Activated CD8-positive, alpha-beta memory T cell treated with anti-CD3 and anti-CD28 coated beads, Interleukin-2, amount 10 ng/mL, durations not matched to agents 7 days and 5 days (primary cell): ENCODE measurements around the gene PADI1. TPM values are rescaled to one million over a fixed set of nuclear protein-coding genes. Genes with fewer than 3 reads are reported as not detected.

ENCODE experiments used
- ATAC-seq: fragments of 150-1000 bp; cut with Tn5 transposase; one replicate; pipeline ENCODE4 v1.10.0; 2021; ENCODE audit warnings: moderate library complexity
- CTCF ChIA-PET: fragments of 350-600 bp; sonication (Branson Sonifier 250); formaldehyde crosslinking; loops from one replicate; lab custom pipeline; 2021; ENCODE audit warnings: antibody characterized with exemption; lab: Charles Lee
- DNase-seq: peaks from one replicate; pipeline ENCODE4 v3.0.0-alpha.2; 2020
- H3K27ac Mint-ChIP-seq: one replicate; pipeline ENCODE4 v1.8.0; 2021; ENCODE audit warnings: mild to moderate bottlenecking, mixed read lengths
- H3K27me3 Mint-ChIP-seq: one replicate; pipeline ENCODE4 v1.8.0; 2021; ENCODE audit warnings: mixed read lengths
- H3K36me3 Mint-ChIP-seq: one replicate; pipeline ENCODE4 v1.8.0; 2021; ENCODE audit warnings: mild to moderate bottlenecking, mixed read lengths
- H3K4me1 Mint-ChIP-seq: one replicate; pipeline ENCODE4 v1.8.0; 2021; ENCODE audit warnings: mixed read lengths
- H3K4me3 Mint-ChIP-seq: one replicate; pipeline ENCODE4 v1.8.0; 2021; ENCODE audit warnings: mild to moderate bottlenecking, moderate library complexity, mixed read lengths
- H3K9me3 Mint-ChIP-seq: one replicate; pipeline ENCODE4 v1.8.0; 2022; ENCODE audit warnings: low read depth, mixed read lengths
- total RNA-seq, 2 experiments: library from RNA; stranded (reverse); gene quantifications; one replicate each; pipeline ENCODE4 v1.2.3, GENCODE V29; 2021

Gene PADI1, protein sequence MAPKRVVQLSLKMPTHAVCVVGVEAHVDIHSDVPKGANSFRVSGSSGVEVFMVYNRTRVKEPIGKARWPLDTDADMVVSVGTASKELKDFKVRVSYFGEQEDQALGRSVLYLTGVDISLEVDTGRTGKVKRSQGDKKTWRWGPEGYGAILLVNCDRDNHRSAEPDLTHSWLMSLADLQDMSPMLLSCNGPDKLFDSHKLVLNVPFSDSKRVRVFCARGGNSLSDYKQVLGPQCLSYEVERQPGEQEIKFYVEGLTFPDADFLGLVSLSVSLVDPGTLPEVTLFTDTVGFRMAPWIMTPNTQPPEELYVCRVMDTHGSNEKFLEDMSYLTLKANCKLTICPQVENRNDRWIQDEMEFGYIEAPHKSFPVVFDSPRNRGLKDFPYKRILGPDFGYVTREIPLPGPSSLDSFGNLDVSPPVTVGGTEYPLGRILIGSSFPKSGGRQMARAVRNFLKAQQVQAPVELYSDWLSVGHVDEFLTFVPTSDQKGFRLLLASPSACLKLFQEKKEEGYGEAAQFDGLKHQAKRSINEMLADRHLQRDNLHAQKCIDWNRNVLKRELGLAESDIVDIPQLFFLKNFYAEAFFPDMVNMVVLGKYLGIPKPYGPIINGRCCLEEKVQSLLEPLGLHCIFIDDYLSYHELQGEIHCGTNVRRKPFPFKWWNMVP
- not detected for total RNA-seq

DNA sequence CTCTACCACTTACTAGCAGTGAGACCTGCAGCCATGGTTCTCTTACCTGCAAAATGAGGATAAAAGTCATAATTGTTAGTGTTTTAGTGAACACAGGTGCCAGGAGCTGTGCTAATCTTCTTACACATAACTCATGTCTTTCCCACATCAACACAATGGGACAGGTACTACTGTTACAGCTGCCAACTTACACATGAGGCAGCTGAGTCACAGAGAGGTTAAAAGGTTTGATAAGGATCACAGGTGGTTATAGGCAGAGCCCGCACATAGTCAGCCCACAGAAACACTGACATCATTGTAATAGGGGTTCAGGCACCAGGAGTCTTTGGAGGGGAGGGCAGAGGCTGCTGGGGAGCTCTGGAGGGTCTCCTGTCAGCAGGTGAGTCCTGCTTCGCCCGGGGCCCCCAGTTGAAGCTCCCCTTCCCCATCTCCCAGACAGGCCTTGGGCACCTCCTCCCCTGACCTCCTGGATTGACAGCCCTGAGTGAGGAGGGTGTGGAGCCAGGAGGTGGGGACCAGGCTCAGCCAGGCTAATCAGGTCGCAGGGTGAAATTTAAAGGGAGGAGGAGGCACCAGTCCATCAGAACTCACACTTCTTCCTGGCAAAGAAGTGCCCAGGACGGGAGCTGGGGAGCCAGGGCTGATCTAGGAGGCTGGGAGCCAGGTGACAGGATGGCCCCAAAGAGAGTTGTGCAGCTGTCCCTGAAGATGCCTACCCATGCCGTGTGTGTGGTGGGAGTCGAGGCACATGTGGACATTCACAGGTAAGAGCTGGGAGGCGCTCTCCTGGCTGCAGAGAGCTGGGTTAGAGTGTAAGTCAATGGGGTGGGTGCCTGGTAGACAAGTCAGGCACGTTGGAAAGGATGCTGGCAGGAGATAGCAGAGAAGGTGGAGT is at the start of gene PADI1:
PADI1 (plus strand) TSS at position 583 of the 895 bp plus-strand sequence; CDS start at position 673, 90 bp downstream.
- ATAC-seq (no peak), DNase-seq (no peak)
- H3K4me1 Mint-ChIP-seq, result peaks cover 54% of the 10 kb centered on the region
- H3K9me3 Mint-ChIP-seq, result no peaks in the 10 kb centered on the region
- H3K27me3 Mint-ChIP-seq, result peaks cover 20% of the 10 kb centered on the region
- H3K36me3 Mint-ChIP-seq, result no peaks in the 10 kb centered on the region
- H3K27ac Mint-ChIP-seq, result no peak within 1 kb of the TSS
- CTCF ChIA-PET, result interaction anchor here (1.1 kb wide), 1 partner anchor 8 kb away, joined by 3 read pairs; no protein-coding TSS in a partner anchor
- no peak within 1 kb of the TSS for H3K4me3 Mint-ChIP-seq

DNA sequence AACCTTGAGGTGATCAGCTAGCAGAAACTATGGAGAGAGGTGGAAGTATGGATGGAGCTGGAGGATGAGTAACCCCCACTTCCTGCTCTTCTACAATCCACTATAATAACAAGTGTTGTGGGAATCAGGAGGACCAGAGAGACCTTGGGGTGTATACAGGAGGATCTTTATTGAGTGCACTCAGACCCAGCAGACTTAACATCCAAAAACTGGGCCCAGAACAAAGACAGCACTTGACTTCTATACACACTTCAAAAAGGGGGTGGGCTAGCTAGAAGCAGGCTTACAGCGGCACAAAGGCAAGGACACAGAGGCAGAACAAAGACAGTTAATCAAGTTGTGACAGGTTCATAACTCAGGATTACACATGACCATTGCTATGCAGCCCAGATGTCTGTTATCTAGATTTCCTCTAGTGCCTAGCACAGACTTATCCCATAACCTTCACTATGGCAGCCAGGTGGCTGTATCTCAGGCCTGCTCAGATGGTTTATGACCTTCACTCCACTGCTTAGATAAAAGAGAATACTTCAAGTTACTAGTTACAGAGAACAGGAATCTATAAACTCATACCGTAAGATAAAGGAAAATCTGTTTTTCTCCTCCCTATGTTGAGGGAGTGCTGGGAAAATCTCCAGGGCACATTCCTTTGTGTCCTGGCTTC is 49.5 kb upstream of the PADI1 start:
- Mint-ChIP-seq H3K27me3 (peaks cover 16% of the 10 kb centered on the region), H3K4me1 (peaks cover 2% of the 10 kb centered on the region), H3K27ac (no peak overlapping the region), H3K9me3 (peaks cover 17% of the 10 kb centered on the region), H3K4me3 (no peak overlapping the region), H3K36me3 (no peaks in the 10 kb centered on the region)
- ATAC-seq (no peak), DNase-seq (no peak)
- CTCF ChIA-PET, result no interaction called here

DNA sequence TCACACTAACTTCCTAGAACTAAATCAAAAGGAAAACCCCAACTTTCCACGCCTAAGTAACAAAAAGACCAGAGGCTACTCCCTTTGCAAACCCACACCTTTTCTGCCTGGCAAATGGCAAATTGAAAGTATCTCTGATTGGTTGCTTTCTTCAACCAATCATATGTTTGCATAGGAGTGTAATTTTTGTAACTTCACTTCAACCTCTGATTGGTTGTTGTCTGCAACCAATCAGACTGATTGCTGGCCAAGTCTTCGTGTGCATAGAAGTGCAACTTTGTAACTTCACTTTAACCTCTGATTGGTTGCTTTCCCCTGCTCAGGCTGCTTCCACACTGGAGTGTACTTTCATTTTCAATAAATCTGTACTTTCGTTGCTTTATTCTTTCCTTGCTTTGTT is 48.8 kb upstream of the PADI1 start:
- Mint-ChIP-seq H3K36me3 (no peaks in the 10 kb centered on the region), H3K27ac (no peak overlapping the region), H3K27me3 (peaks cover 12% of the 10 kb centered on the region), H3K4me1 (peaks cover 2% of the 10 kb centered on the region), H3K9me3 (peaks cover 15% of the 10 kb centered on the region), H3K4me3 (no peak overlapping the region)
- ATAC-seq (peak; percentile 61), DNase-seq (no peak)
- CTCF ChIA-PET, result no interaction called here

DNA sequence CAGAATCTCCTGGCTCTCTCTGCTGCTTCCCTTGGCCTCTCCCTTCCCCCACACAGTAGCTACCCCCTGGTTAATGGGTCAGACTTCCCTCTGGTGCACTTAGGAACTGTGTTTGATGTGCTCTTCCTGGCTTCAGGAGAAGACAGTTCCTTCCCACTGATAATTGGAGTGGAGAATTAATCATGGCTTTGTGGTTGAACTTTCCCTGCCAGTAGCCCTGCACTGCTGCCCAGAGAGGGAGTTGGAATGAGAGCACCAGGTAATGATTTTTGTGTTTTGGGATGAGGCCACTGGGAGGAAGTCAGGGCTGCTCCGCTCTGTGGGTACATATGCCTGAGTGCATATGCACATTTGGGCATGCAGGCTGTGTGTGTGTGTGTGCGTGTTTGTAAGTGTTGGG is 46.0 kb upstream of the PADI1 start:
- Mint-ChIP-seq H3K36me3 (no peaks in the 10 kb centered on the region), H3K4me3 (no peak overlapping the region), H3K27ac (no peak overlapping the region), H3K9me3 (peaks cover 13% of the 10 kb centered on the region), H3K27me3 (no peaks in the 10 kb centered on the region), H3K4me1 (peaks cover 6% of the 10 kb centered on the region)
- CTCF ChIA-PET, result no interaction called here
- DNase-seq, result no peak
- no peak for ATAC-seq

DNA sequence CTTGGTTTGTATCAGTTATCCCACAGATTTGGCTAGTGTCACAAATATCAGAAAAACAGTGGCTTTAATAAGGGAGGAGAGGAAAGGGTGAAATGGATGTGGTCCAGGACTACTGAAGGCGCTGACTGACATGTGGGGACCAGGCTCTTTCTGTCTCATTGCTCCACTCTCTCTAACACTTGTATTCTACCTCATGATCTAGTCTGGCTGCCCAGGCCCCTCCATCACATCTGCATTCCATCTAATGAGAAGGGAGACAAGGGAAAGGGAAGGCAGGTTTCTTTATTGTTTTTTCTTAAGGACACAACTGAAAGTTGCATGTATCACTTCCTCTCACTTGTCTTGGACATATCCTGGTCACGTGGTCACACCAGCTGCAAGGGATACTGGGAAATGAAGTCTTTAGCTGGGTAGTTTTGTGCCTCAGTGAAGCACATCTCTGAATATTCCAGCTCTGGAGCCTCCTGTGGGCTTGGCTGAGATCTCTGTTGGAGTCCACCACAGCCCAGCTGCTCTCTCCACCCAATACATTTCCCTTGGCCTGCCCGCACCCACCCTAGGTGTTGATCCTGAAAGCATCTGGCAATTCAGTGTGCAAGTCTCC is 43.7 kb upstream of the PADI1 start:
- ATAC-seq, result no peak
- CTCF ChIA-PET, result no interaction called here

DNA sequence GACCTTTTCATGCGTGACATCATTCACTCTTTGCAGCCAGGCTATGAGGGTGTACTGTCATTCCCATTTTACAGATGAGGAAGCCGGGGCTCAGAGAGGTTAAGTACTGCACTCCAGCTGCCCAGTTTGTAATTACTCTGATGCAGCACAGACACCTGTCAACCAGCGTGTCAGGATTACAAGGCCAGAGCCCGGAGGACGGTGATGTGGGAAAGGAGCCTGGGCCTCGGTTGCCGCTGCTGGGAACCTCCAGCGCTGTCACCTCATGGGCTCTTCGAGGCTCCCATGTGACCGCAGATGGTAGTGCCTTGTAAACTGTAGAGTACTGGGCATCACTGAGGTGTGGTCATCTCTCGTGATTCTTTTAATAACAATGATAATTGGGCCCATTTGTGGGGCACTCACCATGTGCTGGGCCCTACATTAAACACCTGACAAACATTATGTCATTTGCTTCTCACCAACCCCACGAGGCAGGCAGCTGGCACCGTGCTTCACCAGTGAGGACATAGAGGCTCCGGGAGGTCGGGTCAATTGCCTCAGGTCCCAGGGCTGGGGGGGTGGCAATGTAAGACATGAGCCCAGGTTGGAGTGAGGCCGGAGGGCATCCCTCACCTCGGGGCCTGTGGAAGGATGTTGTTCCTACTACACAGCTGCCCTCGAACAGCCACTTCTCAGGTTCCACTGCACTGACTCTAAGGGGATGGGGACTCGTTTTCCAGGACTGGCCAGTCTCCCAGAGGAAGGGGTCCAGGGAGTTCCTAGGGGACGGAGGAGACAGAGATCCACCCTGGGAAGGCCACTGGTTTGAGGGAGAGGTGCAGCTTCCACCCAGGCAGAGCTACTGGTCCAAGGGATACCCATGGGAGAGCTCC is 42.8 kb upstream of the PADI1 start:
- Mint-ChIP-seq H3K4me1 (peaks cover 3% of the 10 kb centered on the region), H3K9me3 (no peaks in the 10 kb centered on the region), H3K4me3 (no peak overlapping the region), H3K27ac (no peak overlapping the region), H3K27me3 (no peaks in the 10 kb centered on the region), H3K36me3 (no peaks in the 10 kb centered on the region)
- CTCF ChIA-PET, result no interaction called here
- ATAC-seq (no peak), DNase-seq (no peak)

More for the DNA sequence above, 43.7 kb upstream of the PADI1 start:
- peaks cover 5% of the 10 kb centered on the region for H3K4me1 Mint-ChIP-seq
- H3K27ac Mint-ChIP-seq, result no peak overlapping the region
- H3K4me3 Mint-ChIP-seq, result no peak overlapping the region
- no peaks in the 10 kb centered on the region for H3K27me3 Mint-ChIP-seq
- H3K36me3 Mint-ChIP-seq, result no peaks in the 10 kb centered on the region
- peak; percentile 45 for DNase-seq
- peaks cover 2% of the 10 kb centered on the region for H3K9me3 Mint-ChIP-seq

DNA sequence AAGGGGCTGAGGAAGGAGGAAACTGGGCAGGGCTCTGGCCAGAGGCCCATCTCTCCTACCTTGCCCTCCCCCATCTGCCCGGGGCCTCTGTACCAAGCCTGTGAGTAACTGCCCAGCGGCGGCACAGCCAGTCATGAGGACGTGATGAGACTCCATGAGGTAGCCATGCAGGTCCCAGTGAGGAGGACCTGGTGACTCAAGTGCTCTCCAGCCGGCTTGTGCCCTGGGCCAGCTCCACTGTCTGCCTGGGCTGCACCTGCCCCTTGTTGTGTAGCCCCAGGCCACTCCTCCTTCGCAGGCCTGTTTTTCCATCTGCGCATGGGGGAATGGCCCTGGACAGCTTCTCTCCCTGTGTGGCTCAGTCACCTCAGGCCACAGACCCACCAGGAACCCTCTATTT is 42.0 kb upstream of the PADI1 start:
- CTCF ChIA-PET, result no interaction called here
- peaks cover 3% of the 10 kb centered on the region for H3K4me1 Mint-ChIP-seq
- H3K27me3 Mint-ChIP-seq, result no peaks in the 10 kb centered on the region
- no peak overlapping the region for H3K4me3 Mint-ChIP-seq
- no peak for DNase-seq
- no peaks in the 10 kb centered on the region for H3K9me3 Mint-ChIP-seq
- no peak overlapping the region for H3K27ac Mint-ChIP-seq
- no peaks in the 10 kb centered on the region for H3K36me3 Mint-ChIP-seq
- no peak for ATAC-seq

DNA sequence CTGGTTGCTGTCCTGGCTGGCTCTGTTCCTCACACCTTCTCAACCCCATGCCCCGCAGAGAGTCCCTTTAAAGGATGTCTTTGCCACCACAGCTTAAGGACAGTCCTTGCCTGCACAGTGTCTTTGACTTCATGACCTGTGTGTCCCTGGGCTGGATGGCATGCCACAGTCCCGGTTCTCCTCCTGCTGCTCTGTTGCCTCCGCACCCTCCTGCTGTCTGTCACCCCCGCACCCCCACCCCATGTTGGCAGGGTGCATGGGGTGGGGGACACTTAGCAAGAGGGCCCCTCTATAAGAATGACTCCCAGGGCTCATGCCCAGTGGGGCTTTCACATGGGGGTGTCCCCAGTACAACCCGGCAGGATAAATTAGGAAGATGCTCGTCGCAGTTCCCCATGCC is 41.6 kb upstream of the PADI1 start:
- no peak overlapping the region for H3K4me3 Mint-ChIP-seq
- DNase-seq (no peak), ATAC-seq (no peak)
- no peaks in the 10 kb centered on the region for H3K9me3 Mint-ChIP-seq
- H3K27ac Mint-ChIP-seq, result no peak overlapping the region
- no peaks in the 10 kb centered on the region for H3K27me3 Mint-ChIP-seq
- CTCF ChIA-PET, result no interaction called here
- no peaks in the 10 kb centered on the region for H3K36me3 Mint-ChIP-seq
- peaks cover 3% of the 10 kb centered on the region for H3K4me1 Mint-ChIP-seq

DNA sequence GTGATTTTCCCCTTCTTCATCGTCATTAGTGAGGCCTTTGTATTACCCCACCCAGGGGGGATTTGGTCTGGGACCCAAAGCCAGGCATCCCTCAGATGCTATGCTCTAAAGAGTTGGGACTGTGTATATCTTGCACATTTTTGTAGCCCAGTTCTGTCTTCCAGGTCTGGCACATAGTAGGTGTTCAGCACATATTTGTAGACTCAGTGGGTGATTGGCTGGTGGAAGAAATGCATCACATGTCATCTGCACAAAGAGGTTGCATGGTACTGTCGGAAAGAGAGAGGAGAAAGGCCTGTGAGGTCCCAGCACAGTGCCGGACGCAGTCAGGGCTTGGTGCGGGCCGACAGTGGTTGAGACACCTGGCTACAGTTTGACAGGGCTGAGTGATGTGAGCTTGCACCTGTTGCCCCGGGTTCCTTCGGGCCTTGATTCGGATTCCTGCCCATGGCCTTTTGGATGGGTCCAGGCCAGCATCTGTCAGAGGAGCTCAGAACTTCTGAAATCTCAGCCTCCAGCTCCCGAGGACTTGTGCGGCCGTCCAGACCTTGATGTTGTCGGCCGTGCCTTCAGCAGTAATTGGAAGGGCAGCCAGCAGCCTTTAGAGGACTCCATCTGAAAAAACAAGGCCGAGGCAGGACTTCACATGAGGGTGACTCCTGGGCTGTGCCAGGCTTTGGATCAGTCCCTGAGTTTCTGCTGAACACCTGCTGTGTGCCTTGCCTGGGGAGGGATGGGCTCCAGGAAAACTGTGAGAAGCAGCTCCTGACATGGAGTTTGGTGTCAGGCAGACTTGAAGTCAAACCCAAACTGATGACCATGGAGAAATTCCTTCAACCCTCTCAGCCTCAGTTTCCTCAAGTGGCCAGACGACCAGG is 40.9 kb upstream of the PADI1 start:
- H3K4me1 Mint-ChIP-seq, result peaks cover 3% of the 10 kb centered on the region
- H3K27ac Mint-ChIP-seq, result no peak overlapping the region
- H3K9me3 Mint-ChIP-seq, result no peaks in the 10 kb centered on the region
- DNase-seq (no peak), ATAC-seq (no peak)
- CTCF ChIA-PET, result no interaction called here
- peaks cover 2% of the 10 kb centered on the region for H3K27me3 Mint-ChIP-seq
- H3K4me3 Mint-ChIP-seq, result no peak overlapping the region
- H3K36me3 Mint-ChIP-seq, result no peaks in the 10 kb centered on the region

DNA sequence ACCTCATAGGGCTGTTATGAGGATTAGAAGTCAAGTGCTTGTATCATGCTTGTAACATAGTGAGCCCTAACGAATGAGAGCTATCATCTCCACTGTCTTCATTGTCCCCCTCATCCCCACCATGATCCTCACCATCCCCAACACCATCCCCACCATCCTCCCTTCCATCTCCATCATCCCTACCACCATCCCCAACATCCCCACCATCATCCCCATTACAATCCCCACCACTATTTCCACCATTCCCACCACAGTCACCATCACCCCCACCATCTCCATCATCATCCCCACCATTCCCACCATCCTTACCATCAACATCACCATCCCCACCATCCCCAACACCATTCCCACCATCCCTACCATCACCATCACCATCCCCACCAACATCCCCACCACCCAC is 39.1 kb upstream of the PADI1 start:
- CTCF ChIA-PET, result interaction anchor here (1.2 kb wide), 1 partner anchor 18 kb away, joined by 3 read pairs; no protein-coding TSS in a partner anchor
- no peak overlapping the region for H3K27ac Mint-ChIP-seq
- ATAC-seq, result no peak

DNA sequence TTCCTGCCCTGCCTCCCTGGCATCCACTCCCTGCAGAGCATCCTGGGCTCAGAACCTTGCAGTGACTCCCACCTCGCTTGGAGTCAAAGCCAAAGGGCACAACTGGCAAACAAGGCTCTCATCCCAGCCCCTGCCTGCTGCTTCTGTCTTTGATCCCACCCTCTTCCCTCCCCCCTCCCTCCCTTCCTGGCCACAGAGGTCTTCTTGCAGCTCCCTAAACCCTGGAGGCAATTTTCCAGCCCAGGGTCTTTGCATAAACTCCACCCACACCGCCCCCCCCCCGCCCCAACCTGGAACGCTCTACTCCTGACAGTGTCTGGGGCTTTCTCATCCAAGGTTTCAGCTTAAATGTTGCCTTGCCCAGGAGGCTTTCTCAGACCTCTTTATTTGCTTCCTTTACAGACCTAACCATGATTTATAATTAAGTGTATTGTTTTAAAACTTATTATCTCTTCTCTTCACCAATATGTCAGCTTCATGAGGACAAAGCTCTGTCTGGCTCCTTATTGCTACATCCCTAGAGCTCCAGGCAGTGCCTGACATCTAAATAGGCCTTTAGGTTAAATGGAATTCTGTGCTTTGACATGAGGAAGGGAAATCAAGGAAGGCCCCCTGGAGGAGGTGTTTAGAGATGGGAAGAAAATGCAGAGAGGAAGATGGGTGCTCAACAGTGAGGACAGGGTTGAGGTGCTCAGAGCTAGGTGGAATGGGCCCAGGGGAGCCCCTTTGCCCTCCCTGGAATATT is 37.7 kb upstream of the PADI1 start:
- H3K27ac Mint-ChIP-seq, result no peak overlapping the region
- CTCF ChIA-PET, result no interaction called here
- no peak overlapping the region for H3K4me3 Mint-ChIP-seq
- no peak for DNase-seq
- H3K36me3 Mint-ChIP-seq, result no peaks in the 10 kb centered on the region
- ATAC-seq, result no peak
- H3K9me3 Mint-ChIP-seq, result no peaks in the 10 kb centered on the region
- no peaks in the 10 kb centered on the region for H3K4me1 Mint-ChIP-seq
- peaks cover 11% of the 10 kb centered on the region for H3K27me3 Mint-ChIP-seq

More for the DNA sequence above, 39.1 kb upstream of the PADI1 start:
- H3K36me3 Mint-ChIP-seq, result no peaks in the 10 kb centered on the region
- H3K4me3 Mint-ChIP-seq, result no peak overlapping the region
- H3K27me3 Mint-ChIP-seq, result peaks cover 5% of the 10 kb centered on the region
- H3K9me3 Mint-ChIP-seq, result no peaks in the 10 kb centered on the region
- peaks cover 3% of the 10 kb centered on the region for H3K4me1 Mint-ChIP-seq
- no peak for DNase-seq
